ENCODE data around the gene ANO1.

GRCh38 chr11:70127653-70128434 lies 49.7 kb downstream of the ANO1 start:
- TF ChIP-seq CTCF (IDR thresholded peaks at IDR 0.05) (no peak), POLR2A (IDR thresholded peaks at IDR 0.05) (no peak), POLR2AphosphoS5 (IDR thresholded peaks at IDR 0.05) (no peak), EP300 (IDR thresholded peaks at IDR 0.05) (no peak)
